Ectodermal cell (in vitro differentiated cells): ENCODE results near the gene RBM38.

Experiments
- H3K27ac ChIP-seq: 2 replicates; pipeline ENCODE4 v1.7.0; 2013; ENCODE audit warnings: mild to moderate bottlenecking, low read depth, low read length; ENCODE audit not compliant: insufficient read depth, poor library complexity, severe bottlenecking
- H3K27me3 ChIP-seq: 2 replicates; pipeline ENCODE4 v1.7.0; 2013; ENCODE audit warnings: mild to moderate bottlenecking, low read length; ENCODE audit not compliant: insufficient read depth, control insufficient read depth, poor library complexity, severe bottlenecking
- H3K36me3 ChIP-seq: one replicate; pipeline ENCODE4 v1.7.0; 2013; ENCODE audit warnings: low read length; ENCODE audit not compliant: control insufficient read depth, insufficient read depth
- H3K4me1 ChIP-seq: one replicate; pipeline ENCODE4 v1.7.0; 2013; ENCODE audit warnings: low read length; ENCODE audit not compliant: control insufficient read depth, insufficient read depth
- H3K4me3 ChIP-seq: 2 replicates; pipeline ENCODE4 v1.7.0; 2013; ENCODE audit warnings: low read depth, low read length, control low read depth; ENCODE audit not compliant: insufficient read depth
- H3K9me3 ChIP-seq: 2 replicates; pipeline ENCODE4 v1.7.0; 2013; ENCODE audit warnings: mild to moderate bottlenecking, low read length, moderate library complexity; ENCODE audit not compliant: control insufficient read depth
- WGBS, 2 experiments: methylation state at CpG; one replicate each; pipeline ENCODE4 v1.1.7; 2013; ENCODE audit warnings: missing lambda C conversion rate in 2 of 2; 5-methylcytosine and 5-hydroxymethylcytosine counted together

RBM38 gene

DNA sequence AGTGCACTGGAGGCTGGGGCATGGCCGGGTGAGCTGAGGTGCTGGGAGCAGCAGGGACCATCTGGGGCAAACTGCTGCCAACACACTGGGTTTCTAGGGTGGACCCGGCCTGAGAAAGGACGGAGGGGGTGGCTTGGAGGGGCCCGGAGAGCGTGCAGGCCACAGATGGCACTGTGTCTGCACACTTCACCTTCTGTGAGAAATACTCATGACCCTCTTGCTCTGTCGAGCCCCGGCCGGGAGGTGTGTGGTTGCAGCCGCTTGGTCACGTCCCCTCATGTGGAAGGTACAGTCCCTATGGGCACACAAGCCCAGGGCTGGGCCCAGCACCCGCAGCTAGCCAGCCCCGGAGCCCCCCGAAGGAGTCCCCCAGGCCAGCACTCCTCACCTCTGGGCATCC is 59.7 kb downstream of the RBM38 start:
- no peaks in the 10 kb centered on the region for H3K27me3 ChIP-seq
- no peak overlapping the region for H3K27ac ChIP-seq
- 88 to 91% methylated on average over 13 of the region's 13 CpGs for WGBS, 2 experiments
- no peaks in the 10 kb centered on the region for H3K9me3 ChIP-seq
- no peak overlapping the region for H3K4me3 ChIP-seq
- H3K36me3 ChIP-seq = no peaks in the 10 kb centered on the region
- no peaks in the 10 kb centered on the region for H3K4me1 ChIP-seq

DNA sequence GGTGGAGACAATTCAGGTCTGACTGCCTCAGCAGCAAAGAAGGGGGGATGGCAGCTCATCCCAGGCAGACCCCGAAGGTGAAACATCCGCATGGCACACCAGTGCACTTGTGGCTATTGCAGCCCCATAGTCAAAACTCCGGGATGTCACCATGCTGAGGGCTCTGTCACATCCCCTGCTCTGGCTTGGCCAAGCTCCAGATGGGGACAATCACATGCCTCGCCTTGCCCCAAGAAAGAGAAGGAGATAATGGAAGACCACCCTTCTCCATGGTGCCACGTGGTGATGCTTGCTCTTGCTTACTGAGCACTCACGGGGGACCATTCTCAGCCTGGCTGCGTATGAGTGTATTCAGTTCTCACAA is 60.2 kb downstream of the RBM38 start:
- no peaks in the 10 kb centered on the region for H3K36me3 ChIP-seq
- H3K27ac ChIP-seq = no peak overlapping the region
- H3K27me3 ChIP-seq = no peaks in the 10 kb centered on the region
- no peaks in the 10 kb centered on the region for H3K9me3 ChIP-seq
- no peak overlapping the region for H3K4me3 ChIP-seq
- whole genome bisulfite sequencing, 2 experiments = 90 to 91% methylated on average over 7 of the region's 7 CpGs
- no peaks in the 10 kb centered on the region for H3K4me1 ChIP-seq

DNA sequence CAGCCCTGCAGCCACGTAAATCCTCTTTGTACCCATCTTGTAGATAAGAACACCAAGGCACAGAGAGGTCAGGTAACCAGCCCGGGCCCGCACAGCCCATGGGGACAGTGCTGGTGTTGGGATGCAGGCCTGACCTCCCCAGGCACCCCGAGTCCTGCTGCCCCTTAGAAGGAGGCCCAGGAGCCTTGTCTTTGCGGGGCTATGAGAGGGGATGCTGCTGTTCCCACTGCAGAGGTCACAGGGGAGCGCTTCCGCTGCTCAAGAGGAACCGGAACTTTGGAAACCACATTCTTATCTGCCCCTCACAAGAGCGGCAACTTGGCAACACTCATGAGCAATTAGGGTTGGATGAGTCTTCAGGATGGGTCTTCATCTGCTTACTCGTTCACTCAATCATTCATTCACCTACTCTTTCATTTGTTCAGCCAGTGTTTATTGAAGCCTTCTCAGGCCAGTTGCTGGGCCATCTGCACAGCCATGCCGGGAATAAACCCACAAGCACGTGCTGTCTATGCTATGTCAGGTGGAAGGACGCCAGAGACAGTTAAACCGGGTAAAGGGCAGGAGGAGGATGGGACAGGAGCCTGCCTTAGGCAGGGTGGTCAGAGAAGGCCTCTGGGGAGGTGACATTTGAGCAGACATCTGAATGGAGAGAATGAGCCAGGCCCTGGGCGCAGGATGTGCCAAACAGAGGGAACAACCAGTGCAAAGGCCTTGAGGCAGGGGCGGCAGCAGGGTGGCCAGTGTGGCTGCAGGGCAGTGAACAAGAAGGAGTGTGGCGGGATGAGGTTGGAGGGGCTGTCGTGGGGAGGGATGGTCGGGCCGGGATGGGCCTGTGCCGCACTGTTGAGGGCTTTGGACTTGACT is 60.8 kb downstream of the RBM38 start:
- H3K27ac ChIP-seq = no peak overlapping the region
- no peaks in the 10 kb centered on the region for H3K27me3 ChIP-seq
- no peaks in the 10 kb centered on the region for H3K4me1 ChIP-seq
- no peaks in the 10 kb centered on the region for H3K36me3 ChIP-seq
- H3K9me3 ChIP-seq = no peaks in the 10 kb centered on the region
- 92% methylated on average over 21 of the region's 21 CpGs for WGBS, 2 experiments
- no peak overlapping the region for H3K4me3 ChIP-seq

DNA sequence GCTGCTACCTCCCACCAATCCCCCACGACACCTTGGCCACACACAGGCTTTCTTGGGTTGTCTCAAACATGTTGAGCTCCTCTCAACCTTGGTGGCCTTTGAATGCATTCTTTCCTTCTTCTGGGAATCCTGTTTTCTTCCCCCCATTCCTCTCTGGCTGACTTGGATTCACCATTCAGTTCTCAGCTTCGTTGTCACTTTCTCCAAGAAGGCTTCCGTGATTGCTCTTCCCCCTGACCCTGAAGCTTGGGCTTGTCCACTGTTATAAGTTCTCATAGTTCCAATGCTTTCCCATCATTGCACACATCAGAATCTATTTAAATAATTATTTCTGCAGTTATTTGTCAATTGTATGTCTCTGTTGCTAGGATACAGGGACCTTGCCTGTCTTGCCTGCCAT is 64.2 kb downstream of the RBM38 start:
- Histone ChIP-seq H3K9me3 (no peaks in the 10 kb centered on the region), H3K27ac (no peak overlapping the region), H3K4me3 (no peak overlapping the region), H3K36me3 (no peaks in the 10 kb centered on the region), H3K27me3 (no peaks in the 10 kb centered on the region), H3K4me1 (peaks cover 6% of the 10 kb centered on the region)
- 71 to 80% methylated on average over 3 of the region's 3 CpGs for WGBS, 2 experiments

DNA sequence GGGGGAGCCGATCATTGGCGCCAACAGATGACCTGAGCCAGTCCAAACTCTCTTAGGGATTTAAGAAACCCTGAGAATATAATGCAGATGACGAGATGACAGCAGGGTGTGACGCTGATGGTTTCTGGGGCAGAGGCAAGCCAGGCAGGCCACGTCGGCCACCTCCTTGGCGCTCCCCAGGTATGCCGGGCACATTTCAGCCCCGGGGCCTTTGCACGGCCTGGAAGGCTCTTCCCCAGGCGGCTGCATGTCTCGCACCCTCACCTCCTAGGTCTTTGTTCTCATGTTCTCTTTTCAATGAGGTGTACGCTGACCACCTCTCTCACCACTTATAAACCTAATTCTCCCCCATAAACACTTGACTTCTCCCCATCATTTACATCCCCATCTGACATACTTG is 64.9 kb downstream of the RBM38 start:
- Histone ChIP-seq H3K27me3 (no peaks in the 10 kb centered on the region), H3K4me1 (peaks cover 6% of the 10 kb centered on the region), H3K36me3 (no peaks in the 10 kb centered on the region), H3K27ac (no peak overlapping the region), H3K9me3 (no peaks in the 10 kb centered on the region), H3K4me3 (no peak overlapping the region)
- 94 to 95% methylated on average over 13 of the region's 13 CpGs for WGBS, 2 experiments

DNA sequence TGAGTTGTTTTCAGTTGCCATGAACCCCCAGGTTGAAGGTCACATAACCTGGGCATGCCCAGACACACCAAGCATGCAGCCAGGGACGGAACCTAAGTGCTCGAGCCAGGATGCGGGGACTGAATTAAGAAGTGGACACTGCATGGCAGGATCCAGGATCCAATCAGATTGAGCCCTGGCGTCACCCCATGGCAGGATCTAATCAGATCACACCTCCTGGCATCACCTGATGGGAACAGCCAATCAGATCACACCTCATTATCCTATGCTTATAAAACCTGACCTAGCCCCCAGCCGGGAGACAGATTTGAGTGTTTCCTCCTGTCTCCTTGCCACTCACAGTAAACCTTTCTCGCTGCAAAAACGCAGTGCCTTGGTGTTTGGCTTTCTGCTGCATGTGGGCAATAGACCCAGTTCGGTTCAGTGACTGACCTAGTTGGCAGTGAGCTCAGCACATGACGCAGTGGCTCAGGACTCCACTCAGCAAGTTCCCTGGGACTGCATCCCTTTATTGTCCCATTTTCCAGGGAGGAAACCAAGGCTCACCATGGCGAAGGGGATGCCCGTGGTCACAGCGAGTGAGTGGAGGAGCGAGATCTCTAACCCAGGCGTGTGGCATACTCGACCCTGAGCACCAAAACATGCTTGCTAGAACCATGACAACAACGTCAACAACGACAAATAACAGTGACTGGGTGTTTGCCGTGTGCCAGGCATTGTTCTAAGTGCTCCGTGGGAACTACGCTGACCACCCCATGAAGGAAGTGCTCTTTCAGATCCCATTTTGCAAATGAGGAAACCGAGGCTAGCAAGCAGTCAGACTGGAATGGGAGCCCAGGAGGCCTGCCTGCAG is 66.3 kb downstream of the RBM38 start:
- H3K4me1 ChIP-seq = peaks cover 6% of the 10 kb centered on the region
- H3K27me3 ChIP-seq = no peaks in the 10 kb centered on the region
- no peaks in the 10 kb centered on the region for H3K9me3 ChIP-seq
- no peaks in the 10 kb centered on the region for H3K36me3 ChIP-seq
- WGBS, 2 experiments = 95% methylated on average over 21 of the region's 21 CpGs
- no peak overlapping the region for H3K4me3 ChIP-seq
- H3K27ac ChIP-seq = no peak overlapping the region

DNA sequence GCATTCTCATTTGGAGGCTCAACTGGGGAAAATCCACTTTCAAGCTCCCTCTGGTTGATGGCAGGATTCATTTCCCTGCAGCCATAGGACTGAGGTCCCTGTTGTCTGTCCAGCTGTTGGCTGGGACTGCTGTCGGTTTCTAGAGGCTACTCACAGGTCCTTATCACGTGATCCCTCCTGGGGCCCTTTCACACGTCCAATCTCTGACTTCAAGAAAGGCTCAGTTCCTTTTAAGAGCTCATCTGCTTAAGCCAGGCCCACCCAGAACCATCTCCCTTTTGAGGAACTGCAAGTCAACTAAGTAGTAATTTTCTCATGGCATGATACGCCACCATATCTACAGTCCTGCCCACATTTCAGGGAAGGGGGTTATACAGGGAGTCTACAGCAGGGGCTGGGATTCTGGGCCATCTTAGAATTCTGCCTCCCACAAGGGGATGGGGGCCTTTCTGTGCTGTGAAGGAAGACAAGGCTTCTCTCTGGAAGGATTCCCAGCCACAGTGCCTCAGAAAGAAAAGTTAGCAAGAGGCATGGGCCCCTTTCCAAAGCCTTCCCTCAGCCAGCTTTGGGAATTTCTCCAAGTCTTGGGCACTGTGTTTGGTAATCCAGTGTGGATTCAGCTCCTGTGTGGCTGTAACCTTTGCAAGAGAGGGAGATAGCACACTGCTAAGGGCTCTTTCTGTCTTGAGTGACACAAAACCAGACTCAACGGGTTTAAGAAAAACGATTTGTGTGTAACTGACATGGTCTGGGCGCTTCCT is 67.4 kb downstream of the RBM38 start:
- Histone ChIP-seq H3K36me3 (no peaks in the 10 kb centered on the region), H3K4me1 (peaks cover 6% of the 10 kb centered on the region), H3K9me3 (no peaks in the 10 kb centered on the region), H3K27me3 (no peaks in the 10 kb centered on the region), H3K4me3 (no peak overlapping the region), H3K27ac (no peak overlapping the region)
- 90 to 92% methylated on average over 7 of the region's 7 CpGs for WGBS, 2 experiments
